GM18870 (cell line): Measurements from ENCODE around the gene UROC1.

Experiments
- ATAC-seq: cut with Tn5 transposase; IDR thresholded peaks from one replicate; pipeline ENCODE4 v1.9.1; 2021; ENCODE audit warnings: moderate library complexity; ENCODE audit not compliant: unreplicated experiment

Gene UROC1

DNA sequence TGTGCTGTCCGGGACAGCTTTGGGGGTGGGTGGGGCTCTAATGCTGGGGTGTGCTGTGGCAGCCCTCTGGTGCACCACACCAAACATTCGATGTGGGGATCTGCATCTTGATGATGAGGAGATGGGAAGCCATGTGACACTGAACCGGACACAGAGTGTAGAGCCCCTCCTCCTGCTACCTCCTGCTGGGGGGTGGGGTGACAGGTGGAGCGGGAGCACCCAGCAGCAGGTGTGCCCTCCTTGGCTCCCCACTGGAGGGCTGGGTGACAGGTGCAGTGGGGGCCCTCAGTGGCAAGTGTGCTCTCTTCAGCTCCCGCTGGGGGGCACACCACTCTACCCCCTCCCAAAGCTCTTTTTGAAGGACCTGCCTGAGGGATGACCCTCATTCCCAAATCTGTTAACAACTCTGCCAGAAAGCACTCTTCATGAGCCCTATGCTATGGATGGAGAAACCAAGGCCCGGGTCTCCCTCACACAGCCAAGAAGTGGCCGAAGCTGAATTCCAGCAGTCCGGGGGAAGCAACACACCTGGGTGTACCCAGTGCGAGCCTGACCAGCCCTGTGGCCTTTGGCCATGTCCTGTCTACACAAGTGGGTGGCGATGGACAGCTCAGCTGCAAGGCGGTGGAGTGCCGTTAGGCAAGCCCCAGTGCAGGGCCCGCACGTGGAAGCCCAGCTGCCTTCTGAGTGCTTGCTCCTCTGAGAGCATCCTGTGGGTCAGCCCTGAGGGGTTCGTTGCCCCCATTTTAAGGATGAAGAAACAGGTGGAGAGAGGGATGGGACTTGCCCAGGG, 609 bp upstream of the UROC1 start:
- ATAC-seq = no peak

DNA sequence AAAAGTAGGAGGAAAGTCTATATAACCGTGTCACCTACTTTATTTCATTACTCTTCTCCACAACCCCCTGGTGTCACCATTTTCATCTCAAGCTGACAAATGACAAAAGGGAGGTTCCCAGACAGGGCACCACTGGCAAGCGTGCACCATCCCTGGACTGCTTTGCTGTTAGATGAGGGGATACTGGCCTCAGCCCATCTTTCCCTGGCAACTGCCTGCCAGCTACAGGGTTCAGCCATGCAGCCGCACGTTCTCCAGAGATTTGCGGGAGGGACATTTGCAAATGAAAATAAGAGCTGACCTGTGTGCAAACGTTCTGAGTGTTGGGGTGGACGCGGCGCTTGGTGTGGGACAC, 660 bp downstream of the UROC1 start:
- ATAC-seq = no peak

DNA sequence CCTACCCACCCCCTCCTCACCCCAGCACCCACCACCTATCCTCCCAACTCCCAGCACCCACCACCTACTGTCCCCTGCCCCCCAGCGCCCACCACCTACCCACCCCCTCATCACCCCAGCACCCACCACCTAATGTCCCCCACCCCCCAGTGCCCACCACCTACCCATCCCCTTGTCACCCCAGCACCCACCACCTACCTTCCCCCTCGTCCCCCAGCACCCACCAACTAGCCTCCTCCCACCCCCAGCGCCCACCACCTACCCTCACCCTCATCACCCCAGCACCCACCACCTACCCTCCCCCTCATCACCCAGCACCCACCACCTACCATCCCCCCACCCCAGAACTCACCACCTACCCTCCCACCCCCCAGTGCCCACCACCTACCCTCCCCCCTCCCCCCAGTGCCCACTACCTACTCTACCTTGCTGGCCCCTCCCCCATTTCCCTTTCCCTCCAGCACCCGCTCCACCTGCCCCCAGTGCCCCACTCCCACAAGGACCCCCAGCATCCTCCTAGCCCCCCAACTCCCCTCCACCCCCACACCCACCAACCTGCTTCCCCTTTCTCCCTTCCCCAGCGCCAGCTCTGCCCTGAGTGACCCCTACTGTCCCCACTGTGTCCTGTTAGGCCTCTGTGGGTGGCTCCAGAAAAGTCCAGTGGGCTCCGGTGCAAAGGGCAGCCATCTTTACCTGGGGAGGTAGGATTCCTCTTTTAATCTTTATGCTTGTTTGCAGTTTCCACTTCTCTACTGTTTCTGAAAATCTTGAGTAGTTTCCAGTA, 1.2 kb downstream of the UROC1 start:
- no peak for ATAC-seq

DNA sequence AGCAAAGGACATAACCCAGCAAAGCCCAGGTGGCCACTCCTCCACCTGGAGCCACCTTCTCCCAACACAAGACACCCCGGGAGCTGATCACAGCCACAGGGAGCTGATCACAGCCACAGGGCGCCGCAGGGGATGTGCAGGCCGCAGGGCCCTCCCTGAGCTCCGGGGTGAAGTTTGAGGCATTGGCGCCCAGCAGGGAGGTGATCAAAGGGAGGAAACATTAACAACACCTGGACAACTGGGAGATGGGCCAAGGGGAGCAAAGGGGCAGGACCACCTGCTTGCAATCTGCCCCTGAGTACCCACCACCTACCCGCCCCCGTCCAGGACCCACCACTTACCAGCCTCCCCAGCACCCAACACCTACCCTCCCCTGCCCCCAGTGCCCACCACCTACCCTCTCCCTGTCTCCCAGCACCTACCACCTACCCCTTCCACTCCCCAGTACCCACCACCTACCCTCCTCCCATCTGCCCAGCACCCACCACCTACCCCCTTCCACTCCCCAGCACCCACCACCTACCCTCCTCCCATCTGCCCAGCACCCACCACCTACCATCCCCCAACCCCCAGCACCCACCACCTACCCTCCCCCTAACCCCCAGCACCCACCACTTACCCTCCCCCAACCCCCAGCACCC, 2.4 kb downstream of the UROC1 start:
- no peak for ATAC-seq

DNA sequence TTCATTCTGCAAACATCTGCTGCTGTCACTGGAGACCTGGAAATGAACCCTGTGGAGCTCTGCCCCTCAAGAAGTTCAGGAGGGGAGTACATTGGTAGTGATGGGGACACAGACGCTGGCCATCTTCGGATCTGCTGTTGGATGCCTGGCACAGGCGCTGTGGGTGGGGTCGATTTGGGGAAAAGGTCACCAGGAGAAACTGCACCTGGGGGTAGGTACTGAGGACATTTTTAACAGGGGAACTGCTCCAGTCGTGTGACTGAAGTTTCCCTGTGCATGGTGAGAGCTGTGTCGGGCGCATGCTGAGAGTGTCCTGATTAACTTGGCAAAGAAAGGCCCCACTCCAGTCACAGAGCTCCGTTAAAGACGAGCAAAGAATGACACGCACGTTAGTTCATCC, 3.4 kb downstream of the UROC1 start:
- ATAC-seq = no peak

DNA sequence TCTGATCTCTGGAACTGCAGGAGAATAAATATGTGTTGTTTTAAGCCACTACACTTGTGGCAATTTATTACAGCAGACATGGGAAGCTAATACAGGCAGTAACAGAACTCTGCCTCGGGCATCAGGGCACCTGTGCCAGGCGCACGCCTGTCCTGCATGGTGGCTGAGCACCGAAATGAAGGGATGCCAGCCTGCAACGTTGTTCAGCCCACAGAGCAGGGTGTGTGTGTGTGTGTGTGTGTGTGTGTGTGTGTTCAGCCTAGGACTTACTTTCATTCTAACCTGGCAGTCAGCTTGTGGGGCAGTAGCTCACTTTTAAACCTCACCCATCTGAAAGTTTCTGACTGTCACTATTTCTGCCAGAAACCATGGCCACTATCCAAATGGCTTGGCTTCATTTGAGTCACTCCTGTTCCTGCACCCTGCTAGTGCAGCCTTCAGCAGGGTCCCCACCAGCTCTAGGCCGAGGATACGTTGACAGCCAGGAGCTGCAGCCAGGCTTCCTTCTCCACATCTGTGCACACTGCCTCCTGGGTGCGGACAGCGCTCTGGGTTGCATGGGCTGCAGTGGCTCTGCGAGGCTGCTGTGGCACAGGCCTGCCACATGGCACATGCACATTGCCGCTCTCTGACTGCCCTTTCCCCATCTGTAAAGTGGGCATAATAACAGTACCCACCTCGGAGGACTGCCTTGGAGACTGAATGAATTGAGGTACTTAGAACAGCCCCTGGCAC, 4.5 kb downstream of the UROC1 start:
- ATAC-seq = no peak

DNA sequence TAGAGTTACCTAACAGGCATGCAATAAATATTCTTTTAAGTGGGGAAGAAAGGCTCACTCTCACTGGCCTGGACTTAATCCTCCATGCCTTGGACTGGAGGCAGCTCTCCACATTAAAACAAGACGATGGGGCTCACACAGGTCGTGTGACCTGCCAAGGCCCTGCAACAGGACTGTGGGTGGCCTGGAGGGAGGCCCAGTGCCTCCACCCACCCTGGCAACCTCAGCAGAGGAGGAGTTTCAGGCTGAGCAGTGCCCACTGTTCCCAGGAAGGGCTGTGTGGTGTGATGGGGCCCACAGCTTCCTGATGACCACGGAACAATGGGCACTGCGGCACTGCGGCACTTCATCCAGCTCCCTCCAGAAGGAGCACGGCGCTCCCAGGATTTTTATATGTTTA, 5.5 kb downstream of the UROC1 start:
- ATAC-seq = no peak

DNA sequence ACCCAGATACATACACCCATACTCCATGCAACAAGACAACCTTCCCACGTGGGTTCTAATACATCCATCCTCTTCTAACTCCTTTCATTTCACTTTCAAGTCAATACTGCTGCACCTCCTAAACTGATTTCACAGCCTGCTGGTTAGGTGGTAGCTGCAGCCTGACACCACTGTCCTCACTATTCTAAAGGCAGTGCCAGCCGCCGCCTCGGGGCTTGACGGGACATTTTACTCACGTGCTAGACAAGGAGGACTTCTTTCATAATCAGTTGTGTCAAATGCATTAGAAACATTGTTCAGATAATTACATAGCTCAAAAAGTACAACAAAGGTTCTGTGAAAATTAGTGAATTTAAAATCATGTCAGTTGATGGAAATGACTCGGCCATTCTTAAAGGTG, 6.3 kb downstream of the UROC1 start:
- no peak for ATAC-seq

DNA sequence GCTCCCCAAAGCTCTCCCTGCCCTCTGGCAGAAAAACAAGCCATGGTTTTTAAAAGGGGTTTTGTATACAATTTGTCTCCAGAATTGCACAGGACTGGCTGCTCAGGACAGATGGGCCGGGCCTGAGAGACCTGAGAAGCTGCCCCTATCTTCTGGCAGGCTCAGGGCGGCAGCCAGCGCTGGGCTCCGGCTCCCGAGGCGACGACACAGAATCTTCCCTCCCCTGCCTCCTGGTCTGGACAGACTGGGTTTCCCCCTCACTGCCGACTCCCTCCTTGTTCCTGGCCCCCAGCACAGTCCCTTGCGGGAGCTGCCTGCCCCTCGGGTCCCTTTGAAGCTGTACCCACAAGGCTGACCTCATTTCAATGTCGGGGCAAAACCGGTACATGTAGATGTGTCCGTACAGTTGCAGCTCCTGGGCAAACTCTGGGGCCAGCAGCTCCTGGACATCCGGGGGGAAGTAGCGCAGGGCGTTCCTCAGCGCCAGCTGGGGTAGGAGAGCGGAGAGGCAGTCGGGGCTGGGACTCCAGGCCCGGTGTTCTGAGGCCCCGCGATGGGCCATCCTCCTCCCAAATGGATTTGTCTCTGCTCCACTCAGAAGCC, 7.2 kb downstream of the UROC1 start:
- ATAC-seq = no peak

DNA sequence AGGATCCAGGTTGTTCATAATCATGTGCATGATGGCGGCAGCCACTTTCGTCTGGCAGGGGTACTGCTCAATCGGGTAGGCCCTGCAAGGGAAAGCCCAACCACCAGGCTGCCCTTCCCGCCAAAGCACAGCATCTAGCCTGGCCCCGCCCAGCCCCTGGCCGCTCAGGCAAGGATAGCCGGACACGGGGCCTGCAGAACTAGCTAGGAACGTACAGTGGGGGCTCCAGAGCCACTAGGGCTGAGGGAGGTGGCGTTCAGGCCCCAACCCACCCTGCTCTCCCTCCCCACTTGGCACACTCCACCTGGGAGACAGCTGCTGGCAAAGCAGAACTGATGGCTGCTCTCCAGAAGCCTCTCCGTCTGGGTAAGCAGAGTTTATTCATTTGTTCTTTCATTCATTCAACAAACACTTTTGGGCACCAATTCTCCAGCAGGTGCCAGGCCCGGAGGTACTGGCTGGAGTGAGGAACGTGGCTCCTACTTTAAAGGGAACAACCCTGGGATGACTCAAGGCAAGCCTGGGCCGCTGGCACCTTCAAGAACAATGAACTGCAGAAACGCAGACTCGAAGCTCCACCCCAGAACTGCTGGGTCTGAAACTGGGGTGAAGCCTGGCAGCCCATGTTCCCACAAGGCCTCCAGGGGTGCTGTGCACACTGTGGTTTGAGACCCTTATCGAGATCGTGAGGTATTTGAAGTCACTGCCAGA, 7.8 kb downstream of the UROC1 start:
- no peak for ATAC-seq

DNA sequence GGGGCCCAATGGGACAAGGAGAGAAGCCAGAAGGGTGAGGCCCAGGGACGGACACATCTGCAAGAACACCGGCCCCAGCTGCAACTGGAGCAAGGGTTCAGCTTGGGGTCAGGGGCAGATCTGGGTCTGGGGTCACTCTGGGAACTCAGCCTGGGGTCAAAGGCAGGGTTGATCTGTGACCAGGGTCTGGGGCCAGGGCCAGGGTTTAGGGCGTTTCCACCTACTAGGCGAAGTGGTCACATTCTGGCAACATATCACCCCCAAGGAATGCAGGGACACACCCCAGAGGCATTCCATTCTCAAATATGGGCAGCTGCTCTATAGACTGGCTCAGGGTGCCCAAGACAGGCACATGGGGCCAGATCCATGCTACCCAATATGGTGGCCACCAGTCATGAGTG, 9.0 kb downstream of the UROC1 start:
- ATAC-seq = no peak

DNA sequence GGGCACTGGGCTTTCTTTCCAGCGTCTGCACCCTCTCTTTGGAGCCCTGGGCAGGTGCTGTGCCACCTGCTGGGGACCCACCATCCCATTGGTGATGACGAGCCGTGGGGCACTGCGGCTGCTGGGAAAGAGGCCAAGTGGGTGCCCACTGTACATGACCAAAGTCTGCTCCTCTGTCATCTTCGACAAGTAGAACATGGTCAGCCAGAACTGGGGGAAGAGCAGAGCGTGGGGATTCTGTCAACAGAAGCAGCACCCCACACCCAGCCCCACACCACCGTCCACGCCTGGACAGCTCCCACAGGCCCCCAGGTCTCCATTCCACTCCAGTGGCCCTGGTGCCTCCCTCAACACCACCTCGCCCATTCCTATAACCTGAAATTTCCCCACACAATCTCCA, 9.7 kb downstream of the UROC1 start:
- ATAC-seq = no peak

DNA sequence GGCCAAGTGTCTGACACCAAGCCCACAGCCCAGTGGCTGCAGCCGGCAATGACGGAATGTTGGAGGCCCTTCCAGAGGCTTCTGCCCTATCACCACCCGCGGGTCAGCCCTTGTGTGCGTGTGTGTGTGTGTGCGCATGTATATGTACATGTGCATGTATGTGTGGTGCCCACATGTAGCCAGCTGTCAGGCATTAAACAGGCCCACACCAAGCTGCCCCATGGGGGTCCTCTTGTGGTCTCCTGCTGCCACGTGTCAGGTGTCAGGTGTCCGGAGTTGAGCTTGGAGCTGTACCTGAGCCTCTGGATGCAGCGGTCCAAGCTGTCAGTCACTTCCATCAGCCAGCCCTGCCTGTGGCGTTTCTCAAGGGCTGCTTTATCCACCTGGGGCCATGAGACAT, 13.9 kb downstream of the UROC1 start:
- ATAC-seq = no peak

DNA sequence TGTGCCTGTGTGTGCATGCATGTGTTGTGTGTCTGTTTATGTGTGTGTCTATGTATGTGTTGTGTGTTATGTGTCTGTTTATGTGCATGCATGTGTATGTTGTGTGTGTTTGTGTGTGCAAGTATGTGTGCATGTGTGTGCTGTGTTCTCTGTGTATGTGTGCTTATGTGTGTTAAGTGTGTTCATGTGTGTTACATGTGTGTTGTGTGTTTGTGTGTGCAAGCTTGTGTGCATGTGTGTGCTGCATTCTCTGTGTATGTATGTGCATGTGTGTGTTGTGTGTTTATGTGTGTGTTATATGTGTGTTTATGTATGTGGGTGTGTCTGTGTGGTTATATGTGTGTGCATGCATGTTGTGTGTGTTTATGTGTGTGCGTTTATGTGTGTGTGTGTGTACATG, 14.9 kb downstream of the UROC1 start:
- ATAC-seq = no peak

DNA sequence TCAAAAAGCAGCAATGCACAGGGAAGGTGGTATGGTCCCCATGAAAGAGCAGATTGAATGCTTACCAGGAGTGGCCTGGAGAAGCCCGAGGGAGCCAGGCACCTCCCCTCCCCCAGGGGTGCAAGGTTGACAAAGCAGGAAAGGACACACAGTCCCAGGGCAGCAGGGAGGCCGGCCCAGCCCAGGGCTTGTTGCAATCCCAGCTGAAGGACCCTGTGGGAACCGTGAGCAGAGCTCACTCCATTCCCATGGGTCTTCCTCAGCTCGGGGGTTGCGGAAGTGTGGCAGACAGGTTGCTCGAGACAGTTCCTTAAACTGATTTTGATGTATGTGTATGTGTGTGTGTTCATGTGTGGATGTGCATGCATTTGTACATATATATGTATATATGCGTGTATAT, 15.8 kb downstream of the UROC1 start:
- no peak for ATAC-seq

DNA sequence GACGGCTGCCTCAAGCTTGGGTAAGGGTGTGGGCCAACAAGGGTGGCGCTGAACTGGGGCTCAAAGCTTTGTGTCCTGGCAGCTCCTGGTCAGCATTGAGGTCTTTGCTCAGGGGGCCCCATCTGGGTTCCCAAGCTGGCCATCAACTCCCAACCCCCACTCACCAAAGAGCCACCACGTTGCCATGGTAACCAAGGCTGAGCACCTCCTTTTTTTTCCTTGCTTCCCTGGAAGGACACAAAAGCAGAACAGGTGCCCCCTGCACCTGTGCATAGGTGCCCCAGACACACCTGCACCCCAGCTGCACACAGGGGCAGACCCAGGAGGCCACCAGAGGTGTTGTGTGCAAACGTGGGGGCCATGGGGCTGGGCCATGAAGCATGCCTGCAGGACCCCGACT, 16.5 kb downstream of the UROC1 start:
- ATAC-seq = no peak

DNA sequence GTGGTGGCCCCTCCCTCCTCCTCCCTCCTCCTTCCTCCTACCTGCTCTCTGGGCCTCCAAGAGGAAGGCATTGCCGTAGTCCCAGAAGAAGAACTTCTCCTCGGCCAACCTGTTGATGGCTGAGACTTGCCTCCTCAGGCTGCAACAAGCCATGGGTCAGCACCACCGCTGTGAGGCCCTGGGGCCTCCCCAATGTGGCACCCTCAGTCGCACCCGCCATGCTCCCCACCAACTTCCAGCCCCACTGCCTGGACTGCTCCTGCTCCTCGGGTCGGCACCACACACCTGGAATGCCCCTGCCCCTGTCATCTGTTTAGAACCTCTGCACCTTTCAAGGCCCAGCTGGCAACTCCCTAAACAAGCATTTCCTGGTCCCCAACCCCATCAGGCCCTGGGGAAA, 17.6 kb downstream of the UROC1 start:
- ATAC-seq = no peak

DNA sequence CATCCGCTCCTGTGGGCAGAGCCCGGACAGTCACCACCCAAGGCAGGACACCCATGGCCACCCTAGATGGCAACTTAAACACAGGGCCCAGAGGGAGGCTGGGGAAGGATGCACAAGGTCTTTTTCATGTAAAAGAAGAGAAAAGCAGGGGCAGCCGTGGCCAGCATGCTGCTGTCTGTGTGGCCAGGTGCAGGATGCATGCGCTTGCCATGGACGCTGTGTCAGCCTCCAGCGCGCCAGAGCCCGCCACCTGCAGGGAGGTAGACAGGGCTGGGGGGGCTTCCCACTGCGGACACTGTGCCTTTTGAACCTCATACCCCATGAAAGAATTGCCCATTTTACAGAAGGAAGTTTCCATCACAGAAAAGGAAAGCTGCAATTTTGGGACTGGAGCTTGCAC, 18.2 kb downstream of the UROC1 start:
- ATAC-seq = no peak

DNA sequence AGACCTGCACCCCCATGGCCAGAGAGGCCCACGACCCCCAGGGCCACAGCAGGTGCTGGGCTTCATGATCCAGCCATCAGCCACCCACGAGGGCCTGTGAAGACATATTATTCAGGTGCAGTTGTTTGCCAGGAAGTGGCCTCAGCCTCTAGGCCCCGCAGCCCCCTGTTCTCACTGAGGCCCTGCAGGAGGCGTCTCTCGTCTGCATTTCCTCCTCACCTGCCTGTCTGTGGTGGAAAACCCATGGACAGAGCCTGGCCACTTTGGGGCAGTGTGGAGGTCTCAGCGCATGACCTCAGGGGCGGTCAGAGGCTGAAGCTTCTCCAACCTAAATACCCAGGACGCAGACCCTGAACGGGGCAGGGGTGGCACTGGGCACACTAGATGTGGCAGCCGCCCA, 18.6 kb downstream of the UROC1 start:
- ATAC-seq = no peak

DNA sequence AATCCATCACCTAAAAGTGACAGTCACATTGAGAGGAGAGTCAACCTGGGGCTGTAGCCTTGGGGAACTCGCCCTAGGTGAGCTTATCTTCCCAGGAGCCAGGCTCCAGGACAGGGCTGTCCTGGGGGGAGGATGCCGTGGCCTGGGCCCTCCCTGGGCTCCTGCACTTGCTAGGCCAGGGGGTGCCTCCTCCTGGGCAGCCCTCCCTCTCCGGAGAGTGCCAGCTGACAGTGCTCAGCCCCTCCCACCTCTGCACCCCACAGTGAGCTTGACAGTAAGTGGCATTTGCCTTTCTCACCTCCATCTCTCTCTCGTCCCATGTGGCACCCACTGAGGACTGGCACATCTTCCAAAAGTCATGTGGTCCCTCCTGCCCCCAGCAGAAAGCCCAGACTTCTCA, 19.1 kb downstream of the UROC1 start:
- ATAC-seq = no peak
